Activated naive CD4-positive, alpha-beta T cell treated with anti-CD3 and anti-CD28 coated beads, Interleukin-2, amount 50 U/mL, for 72 hours (primary cell): ENCODE results near the gene EIF3K. TPM values are rescaled to one million over a fixed set of nuclear protein-coding genes. Genes with fewer than 3 reads are reported as not detected.
"Not testable (repeated sequence)": the region's sequence is repeated elsewhere in the genome, so short reads cannot be mapped to it uniquely, and the experiment has no call there.

Experiments used
- ATAC-seq, 2 donors: fragments of 150-1000 bp; cut with Tn5 transposase; 2 replicates each; pipeline ENCODE4 v1.10.0; 2021; ENCODE audit warnings: mild to moderate bottlenecking in 2 of 2, moderate library complexity in 2 of 2
- DNase-seq, 2 donors: peaks; one replicate each; pipeline ENCODE4 v3.0.0; 2021 to 2022; ENCODE audit warnings: low spot score in 2 of 2
- H3K27ac Mint-ChIP-seq, 2 donors: one replicate each; pipeline ENCODE4 v1.8.0; 2022; ENCODE audit warnings: mild to moderate bottlenecking in 2 of 2, mixed read lengths in 2 of 2
- H3K36me3 Mint-ChIP-seq, 2 donors: one replicate each; pipeline ENCODE4 v1.8.0; 2022; ENCODE audit warnings: mixed read lengths in 2 of 2
- H3K9me3 Mint-ChIP-seq, 2 donors: one replicate each; pipeline ENCODE4 v1.8.0; 2022; ENCODE audit warnings: mixed read lengths in 2 of 2
- total RNA-seq, 2 donors: library from RNA; stranded (reverse); gene quantifications; one replicate each; pipeline ENCODE4 v1.2.3, GENCODE V29; 2022

EIF3K gene, protein sequence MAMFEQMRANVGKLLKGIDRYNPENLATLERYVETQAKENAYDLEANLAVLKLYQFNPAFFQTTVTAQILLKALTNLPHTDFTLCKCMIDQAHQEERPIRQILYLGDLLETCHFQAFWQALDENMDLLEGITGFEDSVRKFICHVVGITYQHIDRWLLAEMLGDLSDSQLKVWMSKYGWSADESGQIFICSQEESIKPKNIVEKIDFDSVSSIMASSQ
- total RNA-seq = 100 to 1,000 TPM; 282 to 299 TPM

- ATAC-seq (peak; percentile 74 to 80), DNase-seq (peak; percentile 99 to 100)
- Mint-ChIP-seq H3K36me3 (peaks cover 46 to 48% of the 10 kb centered on the region in 2 donors), H3K27ac (peak within 1 kb of the TSS; percentile 96 to 100), H3K9me3 (no peaks in the 10 kb centered on the region)
These were observed at the start of gene EIF3K for GRCh38 chr19:38618590-38619360. TSS of gene EIF3K (plus strand) at chr19:38619188. CDS start at chr19:38619269, 81 bp downstream.

GRCh38 chr19:38569368-38569983 lies 49.5 kb upstream of the EIF3K start:
- DNase-seq = no peak
- H3K36me3 Mint-ChIP-seq = no peaks in the 10 kb centered on the region

DNA sequence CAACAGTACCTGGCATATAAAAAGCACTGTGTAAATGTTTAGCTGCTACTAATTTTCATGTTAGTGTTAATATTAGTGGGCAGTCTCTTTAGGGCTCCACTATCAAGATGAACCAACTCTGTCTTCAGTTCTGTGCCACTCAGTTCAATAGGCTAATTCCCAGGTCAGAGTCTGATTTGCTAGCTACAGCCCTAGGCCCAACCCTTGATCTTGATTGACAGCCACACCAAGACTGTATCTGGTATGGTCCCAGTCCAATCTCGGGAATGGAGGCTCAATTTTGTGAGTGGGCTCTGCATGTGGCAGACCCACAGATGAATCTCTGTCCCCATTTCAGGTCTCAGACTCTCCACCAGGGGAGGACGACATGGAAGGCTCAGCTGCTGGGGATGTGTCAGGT lies 47.3 kb upstream of the EIF3K start:
- no peaks in the 10 kb centered on the region for H3K36me3 Mint-ChIP-seq
- H3K27ac Mint-ChIP-seq = no peak overlapping the region
- no peak for ATAC-seq
- no peaks in the 10 kb centered on the region for H3K9me3 Mint-ChIP-seq
- DNase-seq = no peak

More at GRCh38 chr19:38569368-38569983, 49.5 kb upstream of the EIF3K start:
- H3K9me3 Mint-ChIP-seq = no peaks in the 10 kb centered on the region
- H3K27ac Mint-ChIP-seq = peak overlapping the region in 1 of 2 donors; percentile 59
- ATAC-seq = peak; percentile 67 to 80

- H3K9me3 Mint-ChIP-seq = no peaks in the 10 kb centered on the region
- DNase-seq (no peak), ATAC-seq (no peak)
- H3K27ac Mint-ChIP-seq = no peak overlapping the region
- H3K36me3 Mint-ChIP-seq = no peaks in the 10 kb centered on the region
These were observed 41.2 kb upstream of the EIF3K start for GRCh38 chr19:38577826-38578225.

- H3K36me3 Mint-ChIP-seq, DNase-seq, ATAC-seq, H3K9me3 Mint-ChIP-seq, H3K27ac Mint-ChIP-seq: not testable (repeated sequence)
These were observed 39.7 kb upstream of the EIF3K start for GRCh38 chr19:38579304-38579703.

- DNase-seq = no peak
- H3K9me3 Mint-ChIP-seq = no peaks in the 10 kb centered on the region
- no peaks in the 10 kb centered on the region for H3K36me3 Mint-ChIP-seq
- ATAC-seq = no peak
- H3K27ac Mint-ChIP-seq = no peak overlapping the region
These were observed 38.9 kb upstream of the EIF3K start for GRCh38 chr19:38580080-38580479.

- Mint-ChIP-seq H3K36me3 (peaks cover 0 to 10% of the 10 kb centered on the region in 2 donors), H3K9me3 (no peaks in the 10 kb centered on the region), H3K27ac (peak overlapping the region in 1 of 2 donors; percentile 1)
- DNase-seq (no peak), ATAC-seq (peak; percentile 18 to 50)
These were observed 35.6 kb upstream of the EIF3K start for GRCh38 chr19:38583219-38583984.

DNA sequence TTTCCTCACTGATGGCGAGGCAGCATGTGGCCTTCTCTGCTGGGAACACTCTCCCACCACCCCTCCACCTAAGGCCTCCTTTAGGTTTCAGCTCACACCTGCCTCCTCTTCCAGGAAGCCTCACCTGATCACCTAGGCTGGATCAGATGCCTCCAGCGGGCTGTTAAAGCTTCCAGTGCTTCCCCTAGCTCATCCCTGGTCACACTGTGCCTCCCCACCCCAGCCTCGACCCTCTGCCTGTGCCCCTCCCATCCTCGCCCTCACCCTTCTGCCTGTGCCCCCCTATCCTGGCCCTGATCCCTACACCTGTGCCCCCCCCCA lies 35.0 kb upstream of the EIF3K start:
- Mint-ChIP-seq H3K36me3 (peaks cover 0 to 10% of the 10 kb centered on the region in 2 donors), H3K9me3 (no peaks in the 10 kb centered on the region), H3K27ac (peak overlapping the region in 1 of 2 donors; percentile 1)
- DNase-seq = no peak
- ATAC-seq = peak in 1 of 2 donors; percentile 13

GRCh38 chr19:38587562-38587961 lies 31.4 kb upstream of the EIF3K start:
- peaks cover 0 to 10% of the 10 kb centered on the region in 2 donors for H3K36me3 Mint-ChIP-seq
- no peak overlapping the region for H3K27ac Mint-ChIP-seq
- no peaks in the 10 kb centered on the region for H3K9me3 Mint-ChIP-seq

DNA sequence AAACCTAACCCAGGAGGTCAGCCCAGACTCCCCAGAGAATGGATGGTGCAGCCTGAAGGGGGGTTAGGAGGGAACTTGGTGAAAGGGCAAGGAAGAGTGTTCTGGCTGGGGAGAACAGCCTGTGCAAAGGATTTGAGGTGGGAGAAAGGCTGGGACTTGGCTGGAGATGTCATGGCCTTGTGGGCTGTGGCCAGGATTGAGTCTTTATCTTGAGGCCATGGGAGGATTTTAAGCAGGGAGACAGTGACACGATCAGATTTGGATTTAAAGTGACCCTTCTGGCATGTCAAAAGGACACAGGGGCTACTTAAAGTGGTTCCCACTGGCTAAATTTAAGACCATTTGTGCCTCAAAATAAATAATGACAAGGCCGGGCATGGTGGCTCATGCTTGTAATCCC lies 30.9 kb upstream of the EIF3K start:
- H3K36me3 Mint-ChIP-seq = peaks cover 0 to 10% of the 10 kb centered on the region in 2 donors
- no peaks in the 10 kb centered on the region for H3K9me3 Mint-ChIP-seq
- no peak for ATAC-seq
- DNase-seq = no peak
- peak overlapping the region in 1 of 2 donors; percentile 50 for H3K27ac Mint-ChIP-seq

More at GRCh38 chr19:38587562-38587961, 31.4 kb upstream of the EIF3K start:
- no peak for ATAC-seq
- DNase-seq = no peak

- H3K36me3 Mint-ChIP-seq = peaks cover 0 to 17% of the 10 kb centered on the region in 2 donors
- DNase-seq = no peak
- no peak for ATAC-seq
- H3K27ac Mint-ChIP-seq = no peak overlapping the region
- H3K9me3 Mint-ChIP-seq = no peaks in the 10 kb centered on the region
These were observed 26.0 kb upstream of the EIF3K start for GRCh38 chr19:38592940-38593339.

GRCh38 chr19:38596057-38596981 lies 22.7 kb upstream of the EIF3K start:
- Mint-ChIP-seq H3K36me3 (peaks cover 5 to 27% of the 10 kb centered on the region in 2 donors), H3K9me3 (no peaks in the 10 kb centered on the region), H3K27ac (peak overlapping the region in 1 of 2 donors; percentile 50)
- ATAC-seq = peak in 1 of 2 donors; percentile 13
- DNase-seq = peak in 1 of 2 donors; percentile 37

GRCh38 chr19:38597075-38597474 lies 21.9 kb upstream of the EIF3K start:
- H3K27ac Mint-ChIP-seq = peak overlapping the region in 1 of 2 donors; percentile 68
- H3K36me3 Mint-ChIP-seq = peaks cover 5 to 33% of the 10 kb centered on the region in 2 donors
- no peak for ATAC-seq

DNA sequence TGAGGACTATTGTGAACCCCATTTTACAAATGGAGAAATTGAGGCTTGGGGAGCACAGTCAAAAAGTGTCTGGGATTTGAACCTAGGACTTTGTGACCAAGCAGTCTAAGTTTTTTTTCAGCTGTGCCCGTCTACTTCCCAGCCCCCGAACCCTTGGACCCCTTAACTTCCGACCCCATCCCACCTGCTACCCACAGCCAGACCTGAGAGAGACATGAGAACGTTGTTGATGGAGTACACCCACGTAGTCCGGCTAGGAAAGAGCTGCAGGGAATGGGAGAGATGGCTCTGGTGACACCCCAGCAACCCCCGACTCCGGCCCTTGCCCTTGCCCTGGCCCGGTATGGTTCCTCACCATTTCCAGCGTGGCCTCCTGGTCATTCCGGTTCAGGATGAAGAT lies 19.3 kb upstream of the EIF3K start:
- ATAC-seq (no peak), DNase-seq (no peak)
- H3K36me3 Mint-ChIP-seq = peaks cover 5 to 33% of the 10 kb centered on the region in 2 donors
- H3K9me3 Mint-ChIP-seq = no peaks in the 10 kb centered on the region
- no peak overlapping the region for H3K27ac Mint-ChIP-seq

More at GRCh38 chr19:38597075-38597474, 21.9 kb upstream of the EIF3K start:
- no peak for DNase-seq
- H3K9me3 Mint-ChIP-seq = no peaks in the 10 kb centered on the region

GRCh38 chr19:38602856-38603255 lies 16.1 kb upstream of the EIF3K start:
- H3K9me3 Mint-ChIP-seq, ATAC-seq, DNase-seq, H3K27ac Mint-ChIP-seq: not testable (repeated sequence)
- peaks cover 5 to 18% of the 10 kb centered on the region in 2 donors for H3K36me3 Mint-ChIP-seq
